Psoas muscle (tissue), 8 donors: ENCODE results near the gene RFX6. TPM values are rescaled to one million over a fixed set of nuclear protein-coding genes. Genes with fewer than 3 reads are reported as not detected.

Experiments
- ATAC-seq, 4 donors: fragments of 200-7000 bp; cut with Tn5 transposase; one replicate each; pipeline ENCODE4 v1.9.1; 2020; ENCODE audit warnings: moderate library complexity in 3 of 4, mild to moderate bottlenecking in 2 of 4
- DNase-seq, 2 donors: peaks; one replicate each; pipeline ENCODE4 v3.0.0-alpha.2; 2020
- H3K27ac ChIP-seq: fragments of 200-600 bp; one replicate; pipeline ENCODE4 v1.8.0; 2022
- H3K27me3 ChIP-seq, 3 donors: fragments of 200-600 bp in 1 of 3; one replicate each; pipeline versions ENCODE4 v1.6.1 to v1.8.0; 2013 to 2022; ENCODE audit warnings: low read length in 2 of 3, mild to moderate bottlenecking in 2 of 3, moderate library complexity in 1 of 3; ENCODE audit not compliant: insufficient read depth in 3 of 3
- H3K36me3 ChIP-seq, 2 donors: fragments of 200-600 bp in 1 of 2; one replicate each; pipeline versions ENCODE4 v1.6.1 to v1.8.0; 2013 to 2022; ENCODE audit warnings: low read depth in 1 of 2, mild to moderate bottlenecking in 1 of 2, moderate library complexity in 1 of 2; ENCODE audit not compliant: insufficient read depth in 1 of 2
- H3K4me1 ChIP-seq: fragments of 200-600 bp; one replicate; pipeline ENCODE4 v1.8.0; 2022
- H3K4me3 ChIP-seq: fragments of 200-600 bp; one replicate; pipeline ENCODE4 v1.8.0; 2022; ENCODE audit warnings: mild to moderate bottlenecking
- H3K9me3 ChIP-seq: fragments of 200-600 bp; one replicate; pipeline ENCODE4 v1.8.0; 2022
- CTCF ChIP-seq: fragments of 200-600 bp; IDR thresholded peaks from one replicate; pipeline ENCODE4 v1.8.0; 2022; ENCODE audit warnings: antibody characterized with exemption
- WGBS, 3 donors: extraction: QIAGEN DNeasy Blood & Tissue Kit; methylation state at CpG; one replicate each; pipeline versions ENCODE4 v1.1.6 to v1.1.7; 2013; 5-methylcytosine and 5-hydroxymethylcytosine counted together
- intact Hi-C, 2 donors: fragments of 100-400 bp; cut with DNase I; formaldehyde crosslinking; loops; one replicate each; pipeline versions ENCODE4 v1.11.0 to v1.14.2; 2022
- polyA plus RNA-seq, 3 donors: library from polyadenylated mRNA; stranded (reverse); fragments of 200-250 nt; gene quantifications; one replicate each; pipeline ENCODE4 v1.2.3, GENCODE V29; 2013
- total RNA-seq, 4 donors: library from RNA; stranded (reverse); fragmentation: NEBNext Ultra II Directional in 2 of 4; extraction: Animal tissue kit (Norgen Biotek cat#: 25700) in 2 of 4; gene quantifications; one replicate each; pipeline versions ENCODE4 v1.2.1 to v1.2.4, GENCODE V29; 2021 to 2023
- donor health status: healthy with polysubstance abuse.
- donor health status: DM: no; HTN: no; CAD: no; lungs with moderate emphysema.
- donor health status: Bipolar disorder and iron deficiency.
- donor health status: healthy.
- donor health status: DM: yes; HTN: yes; CAD: no.
- donor health status: DM: no; HTN: no; CAD: no.
- donor health status: DM: no; HTN: no; CAD: no.
- donor health status: DM: yes; HTN: yes; CAD: no.

RFX6 gene
- total and polyA plus RNA-seq, 7 donors = not detected

- Histone ChIP-seq H3K4me1 (peaks cover 30% of the 10 kb centered on the region), H3K36me3 (no peaks in the 10 kb centered on the region), H3K27me3 (no peaks in the 10 kb centered on the region), H3K27ac (peak overlapping the region; percentile 86), H3K4me3 (no peak overlapping the region), H3K9me3 (no peaks in the 10 kb centered on the region)
- intact Hi-C loops = loop anchor here (2.0 to 10.0 kb wide), 6 partner anchors 164 to 343 kb away; partner anchors contain the start of gene VGLL2 (in 2 of the 2)
- DNase-seq (no peak), ATAC-seq (peak; percentile 38 to 73 (median 58))
- TF ChIP-seq CTCF = no peak
- WGBS, 3 donors = 11 to 25% (median 16%) methylated on average over 5 of the region's 5 CpGs
Observed at GRCh38 chr6:116974526-116975316, 97.7 kb downstream of the RFX6 start.

GRCh38 chr6:116975600-116975999, 98.6 kb downstream of the RFX6 start:
- DNase-seq (no peak), ATAC-seq (peak; percentile 90 to 95 (median 92))
- no peak for TF ChIP-seq CTCF
- no peaks in the 10 kb centered on the region for H3K9me3 ChIP-seq
- H3K4me1 ChIP-seq = peaks cover 30% of the 10 kb centered on the region
- intact Hi-C loops = loop anchor here in 1 of 2 donors (2.0 to 10.0 kb wide), 4 partner anchors 163 to 341 kb away; partner anchors contain the start of gene VGLL2
- H3K36me3 ChIP-seq = no peaks in the 10 kb centered on the region
- WGBS, 3 donors = 30 to 68% (median 39%) methylated on average over 3 of the region's 3 CpGs
- H3K27ac ChIP-seq = peak overlapping the region; percentile 86
- H3K27me3 ChIP-seq = no peaks in the 10 kb centered on the region
- no peak overlapping the region for H3K4me3 ChIP-seq

GRCh38 chr6:116979560-116979959, 102.5 kb downstream of the RFX6 start:
- H3K27ac ChIP-seq = no peak overlapping the region
- H3K4me3 ChIP-seq = no peak overlapping the region
- H3K9me3 ChIP-seq = peaks cover 11% of the 10 kb centered on the region
- 86 to 95% (median 91%) methylated on average over 1 of the region's 1 CpG for WGBS, 3 donors
- no peak for ATAC-seq
- DNase-seq = no peak
- H3K27me3 ChIP-seq = no peaks in the 10 kb centered on the region
- peaks cover 12% of the 10 kb centered on the region for H3K4me1 ChIP-seq
- no peak for TF ChIP-seq CTCF
- no peaks in the 10 kb centered on the region for H3K36me3 ChIP-seq
- intact Hi-C loops = loop anchor here in 1 of 2 donors (10.0 kb wide), 1 partner anchor 185 kb away; no protein-coding TSS in a partner anchor

Other genes starting within 250 kb of the RFX6 start
- 1 to 10 TPM; 3.6 to 5.9 (median 4.6) TPM for gene ZUP1, start 208.5 kb upstream of the RFX6 start, total RNA-seq
- 1 to 10 TPM; 3.4 to 9.7 (median 4.6) TPM for gene ZUP1, start 208.5 kb upstream of the RFX6 start, polyA plus RNA-seq
- gene KPNA5, start 196.0 kb upstream of the RFX6 start, total RNA-seq = 10 to 100 TPM; 10.2 to 20.7 (median 13.8) TPM
- 10 to 100 TPM in 1 of 3 donors, 1 to 10 TPM in 2; 2.7 to 12.7 (median 6.3) TPM for gene KPNA5, start 196.0 kb upstream of the RFX6 start, polyA plus RNA-seq
- 1 to 10 TPM; 1.8 to 7.7 (median 3.4) TPM for gene FAM162B, start 111.5 kb upstream of the RFX6 start, total RNA-seq
- 1 to 10 TPM; 2.3 to 3.7 (median 2.8) TPM for gene FAM162B, start 111.5 kb upstream of the RFX6 start, polyA plus RNA-seq
- gene GPRC6A, start 48.2 kb upstream of the RFX6 start, total RNA-seq = not detected
- not detected for gene GPRC6A, start 48.2 kb upstream of the RFX6 start, polyA plus RNA-seq